Ishikawa (cell line): Measurements from ENCODE around the gene KIAA1217.
A peak's percentile ranks its signal among the peaks of the same experiment; 100 is the strongest.

Source experiments
- CEBPB ChIP-seq: IDR thresholded peaks from 2 replicates; pipeline ENCODE4 v1.6.1; 2012
- CREB1 ChIP-seq: IDR thresholded peaks from 2 replicates; pipeline ENCODE4 v1.6.1; 2012; ENCODE audit warnings: low read depth
- EGR1 ChIP-seq: IDR thresholded peaks from 2 replicates; pipeline ENCODE4 v1.6.1; 2012
- EP300 ChIP-seq: IDR thresholded peaks from 2 replicates; pipeline ENCODE4 v1.6.1; 2012; ENCODE audit warnings: borderline replicate concordance
- FOXM1 ChIP-seq: IDR thresholded peaks from 2 replicates; pipeline ENCODE4 v1.6.1; 2012; ENCODE audit warnings: low read depth, borderline replicate concordance
- NFIC ChIP-seq: IDR thresholded peaks from 2 replicates; pipeline ENCODE4 v1.6.1; 2012
- RAD21 ChIP-seq: IDR thresholded peaks from 2 replicates; pipeline ENCODE4 v1.6.1; 2012; ENCODE audit warnings: low read depth
- TAF1 ChIP-seq: IDR thresholded peaks from 2 replicates; pipeline ENCODE4 v1.6.1; 2012; ENCODE audit warnings: low read depth, mild to moderate bottlenecking
- TCF12 ChIP-seq: IDR thresholded peaks from 2 replicates; pipeline ENCODE4 v1.6.1; 2012; ENCODE audit warnings: low read depth
- TEAD4 ChIP-seq: IDR thresholded peaks from 2 replicates; pipeline ENCODE4 v1.6.1; 2012
- YY1 ChIP-seq: IDR thresholded peaks from 2 replicates; pipeline ENCODE4 v1.6.1; 2012; ENCODE audit warnings: low read depth
- ZBTB7A ChIP-seq: IDR thresholded peaks from 2 replicates; pipeline ENCODE4 v1.6.1; 2012; ENCODE audit warnings: low read depth
- TF ChIP-seq, protein P1 (sequence below): IDR thresholded peaks from 2 replicates; pipeline ENCODE4 v1.6.1; 2012
- TF ChIP-seq, protein P2 (sequence below): IDR thresholded peaks from 2 replicates; pipeline ENCODE4 v1.6.1; 2012; ENCODE audit warnings: low read depth, mild to moderate bottlenecking
- TF ChIP-seq, protein P3 (sequence below): IDR thresholded peaks from 2 replicates; pipeline ENCODE4 v1.6.1; 2012

KIAA1217 gene

DNA sequence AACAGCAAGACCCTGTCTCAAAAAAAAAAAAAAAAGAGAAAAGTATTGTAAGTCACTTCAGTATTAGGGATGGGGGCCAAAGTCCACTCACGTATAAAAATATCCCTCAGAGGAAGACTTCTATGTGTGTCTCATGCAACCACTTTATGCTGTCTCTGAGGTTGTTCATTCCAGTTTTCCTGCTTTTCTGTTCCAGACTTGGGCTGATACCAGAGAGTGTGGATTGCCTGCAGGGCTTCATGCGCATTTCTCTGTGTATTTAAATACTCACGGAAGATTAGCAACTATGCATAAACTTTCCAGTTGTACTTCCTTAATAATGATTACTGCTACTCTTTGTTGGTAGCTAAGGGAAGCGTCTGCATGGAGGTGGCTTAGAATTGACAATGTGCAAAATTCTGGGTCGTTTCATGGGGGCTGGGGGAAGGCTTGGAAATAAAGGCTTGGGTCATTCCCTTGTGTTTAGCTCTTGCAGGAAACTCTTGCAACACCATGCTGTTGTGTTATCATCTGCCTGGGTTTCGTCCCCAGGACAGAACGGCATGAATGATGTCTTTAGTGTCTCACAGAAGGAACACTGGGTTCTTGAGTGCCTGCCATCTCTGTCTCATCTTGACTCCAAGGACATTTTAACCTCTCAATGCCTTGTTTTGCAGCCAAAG is 54.1 kb downstream of the KIAA1217 start:
- TF ChIP-seq CREB1 (no peak), TAF1 (no peak), YY1 (no peak), NFIC (no peak), ZBTB7A (no peak), CEBPB (no peak)
- TF ChIP-seq, protein P1, sequence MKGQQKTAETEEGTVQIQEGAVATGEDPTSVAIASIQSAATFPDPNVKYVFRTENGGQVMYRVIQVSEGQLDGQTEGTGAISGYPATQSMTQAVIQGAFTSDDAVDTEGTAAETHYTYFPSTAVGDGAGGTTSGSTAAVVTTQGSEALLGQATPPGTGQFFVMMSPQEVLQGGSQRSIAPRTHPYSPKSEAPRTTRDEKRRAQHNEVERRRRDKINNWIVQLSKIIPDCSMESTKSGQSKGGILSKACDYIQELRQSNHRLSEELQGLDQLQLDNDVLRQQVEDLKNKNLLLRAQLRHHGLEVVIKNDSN = no peak
- TF ChIP-seq, protein P2, sequence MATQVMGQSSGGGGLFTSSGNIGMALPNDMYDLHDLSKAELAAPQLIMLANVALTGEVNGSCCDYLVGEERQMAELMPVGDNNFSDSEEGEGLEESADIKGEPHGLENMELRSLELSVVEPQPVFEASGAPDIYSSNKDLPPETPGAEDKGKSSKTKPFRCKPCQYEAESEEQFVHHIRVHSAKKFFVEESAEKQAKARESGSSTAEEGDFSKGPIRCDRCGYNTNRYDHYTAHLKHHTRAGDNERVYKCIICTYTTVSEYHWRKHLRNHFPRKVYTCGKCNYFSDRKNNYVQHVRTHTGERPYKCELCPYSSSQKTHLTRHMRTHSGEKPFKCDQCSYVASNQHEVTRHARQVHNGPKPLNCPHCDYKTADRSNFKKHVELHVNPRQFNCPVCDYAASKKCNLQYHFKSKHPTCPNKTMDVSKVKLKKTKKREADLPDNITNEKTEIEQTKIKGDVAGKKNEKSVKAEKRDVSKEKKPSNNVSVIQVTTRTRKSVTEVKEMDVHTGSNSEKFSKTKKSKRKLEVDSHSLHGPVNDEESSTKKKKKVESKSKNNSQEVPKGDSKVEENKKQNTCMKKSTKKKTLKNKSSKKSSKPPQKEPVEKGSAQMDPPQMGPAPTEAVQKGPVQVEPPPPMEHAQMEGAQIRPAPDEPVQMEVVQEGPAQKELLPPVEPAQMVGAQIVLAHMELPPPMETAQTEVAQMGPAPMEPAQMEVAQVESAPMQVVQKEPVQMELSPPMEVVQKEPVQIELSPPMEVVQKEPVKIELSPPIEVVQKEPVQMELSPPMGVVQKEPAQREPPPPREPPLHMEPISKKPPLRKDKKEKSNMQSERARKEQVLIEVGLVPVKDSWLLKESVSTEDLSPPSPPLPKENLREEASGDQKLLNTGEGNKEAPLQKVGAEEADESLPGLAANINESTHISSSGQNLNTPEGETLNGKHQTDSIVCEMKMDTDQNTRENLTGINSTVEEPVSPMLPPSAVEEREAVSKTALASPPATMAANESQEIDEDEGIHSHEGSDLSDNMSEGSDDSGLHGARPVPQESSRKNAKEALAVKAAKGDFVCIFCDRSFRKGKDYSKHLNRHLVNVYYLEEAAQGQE = no peak

DNA sequence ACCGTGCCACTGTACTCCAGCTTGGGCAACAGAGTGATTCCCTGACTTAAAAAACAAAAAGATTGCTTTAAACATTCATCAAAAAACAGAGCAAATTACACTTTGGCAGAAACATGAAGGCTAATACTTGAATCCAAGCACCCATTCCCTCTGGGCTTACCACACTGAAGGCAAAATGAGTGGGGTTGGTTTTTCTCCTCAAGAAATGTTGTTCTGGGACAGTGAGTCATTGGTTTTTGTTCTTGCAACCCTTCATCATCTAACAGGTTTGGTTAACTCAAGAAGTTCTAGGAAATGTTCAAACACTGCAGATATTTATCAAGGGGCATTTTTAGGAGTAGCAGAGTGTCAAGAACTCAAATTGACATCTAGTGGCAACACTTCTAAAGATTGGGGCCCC is 60.5 kb downstream of the KIAA1217 start:
- TF ChIP-seq TAF1 (no peak), TCF12 (no peak), TEAD4 (no peak), CREB1 (no peak), NFIC (no peak), YY1 (no peak), FOXM1 (no peak), EGR1 (no peak), ZBTB7A (no peak), RAD21 (no peak), EP300 (no peak), CEBPB (no peak)
- TF ChIP-seq, protein P3, sequence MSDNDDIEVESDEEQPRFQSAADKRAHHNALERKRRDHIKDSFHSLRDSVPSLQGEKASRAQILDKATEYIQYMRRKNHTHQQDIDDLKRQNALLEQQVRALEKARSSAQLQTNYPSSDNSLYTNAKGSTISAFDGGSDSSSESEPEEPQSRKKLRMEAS = no peak
- TF ChIP-seq, protein P1 = no peak
- TF ChIP-seq, protein P2 = no peak

DNA sequence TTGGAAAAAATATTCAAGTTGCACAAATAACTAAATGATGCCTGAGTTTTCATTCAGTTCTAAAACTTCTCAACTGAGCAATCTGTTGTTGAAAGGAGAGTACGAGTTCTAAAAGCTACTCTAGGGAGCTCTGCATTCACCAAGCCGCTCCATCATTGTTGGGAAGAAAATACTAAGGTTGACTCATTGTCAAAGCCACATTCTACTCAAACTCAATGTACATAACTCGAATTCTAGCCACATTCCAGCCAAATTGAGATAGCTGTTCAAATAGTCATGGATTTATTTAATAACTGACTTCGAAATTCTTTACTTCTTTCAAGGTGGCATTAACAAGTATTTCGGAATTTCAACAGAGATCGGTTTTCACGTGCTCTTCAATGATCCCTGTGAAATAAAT is 63.4 kb downstream of the KIAA1217 start:
- TF ChIP-seq RAD21 (no peak), EGR1 (no peak), TAF1 (no peak), TCF12 (no peak), TEAD4 (0 out of 2 replicates have a peak, but pooled peaks have one; percentile 49), FOXM1 (no peak)

DNA sequence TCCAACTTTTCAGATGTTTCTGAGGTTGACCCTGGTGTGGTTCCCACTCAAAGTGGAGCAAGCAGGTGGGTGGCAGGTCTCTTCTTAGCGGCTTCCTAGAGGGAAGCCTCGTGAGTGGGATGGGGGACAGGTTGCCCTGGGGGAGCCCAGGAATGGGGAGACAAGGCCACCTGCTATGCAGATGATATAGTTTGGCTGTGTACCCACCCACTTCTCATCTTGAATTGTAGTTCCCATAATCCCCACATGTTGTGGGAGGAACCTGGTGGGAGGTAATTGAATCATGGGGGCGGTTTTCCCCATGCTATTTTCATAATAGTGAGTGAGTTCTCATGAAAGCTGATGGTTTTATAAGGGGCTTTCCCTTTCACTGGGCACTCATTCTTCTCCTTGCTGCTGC is 68.3 kb downstream of the KIAA1217 start:
- TF ChIP-seq CEBPB (no peak), EP300 (no peak), TCF12 (no peak), ZBTB7A (no peak), NFIC (no peak), RAD21 (no peak), TEAD4 (no peak), FOXM1 (no peak), TAF1 (no peak), YY1 (no peak), CREB1 (no peak), EGR1 (no peak)
- TF ChIP-seq, protein P3 = no peak
- TF ChIP-seq, protein P2 = no peak
- TF ChIP-seq, protein P1 = no peak
